Neural progenitor cell (in vitro differentiated cells): ENCODE measurements around the gene HDLBP. TPM values are rescaled to one million over a fixed set of nuclear protein-coding genes. Genes with fewer than 3 reads are reported as not detected.

ENCODE experiments used
- DNase-seq: peaks from one replicate; pipeline ENCODE4 v3.0.0-alpha.2; 2016; ENCODE audit warnings: low spot score
- H2AFZ ChIP-seq: fragments of 200-600 bp; sonication (generic); replicated peaks from 2 replicates; pipeline ENCODE4 v1.6.1; 2016; ENCODE audit warnings: antibody characterized with exemption
- H3F3A ChIP-seq: fragments of 200-600 bp; sonication (generic); 2 replicates; pipeline ENCODE4 v1.6.1; 2016; ENCODE audit warnings: antibody characterized with exemption, low read depth
- H3K27ac ChIP-seq: fragments of 200-600 bp; sonication (generic); 2 replicates; pipeline ENCODE4 v1.5.1; 2016; ENCODE audit warnings: mild to moderate bottlenecking
- H3K27me3 ChIP-seq: fragments of 200-600 bp; sonication (generic); 2 replicates; pipeline ENCODE4 v1.6.1; 2016; ENCODE audit warnings: mild to moderate bottlenecking, moderate library complexity
- H3K36me3 ChIP-seq: fragments of 200-600 bp; sonication (generic); 2 replicates; pipeline ENCODE4 v1.5.1; 2016
- H3K4me1 ChIP-seq: fragments of 200-600 bp; sonication (generic); 2 replicates; pipeline ENCODE4 v1.6.1; 2016; ENCODE audit warnings: mixed run types
- H3K4me2 ChIP-seq: fragments of 200-600 bp; sonication (generic); 2 replicates; pipeline ENCODE4 v1.6.1; 2016
- H3K4me3 ChIP-seq: fragments of 200-600 bp; sonication (generic); 2 replicates; pipeline ENCODE4 v1.5.1; 2016
- H3K79me2 ChIP-seq: fragments of 200-600 bp; sonication (generic); 2 replicates; pipeline ENCODE4 v1.6.1; 2016; ENCODE audit warnings: low read depth
- H3K9ac ChIP-seq: fragments of 200-600 bp; sonication (generic); 2 replicates; pipeline ENCODE4 v1.6.1; 2016
- H3K9me3 ChIP-seq: fragments of 200-600 bp; sonication (generic); 2 replicates; pipeline ENCODE4 v1.5.1; 2016; ENCODE audit warnings: low read depth
- H4K20me1 ChIP-seq: fragments of 200-600 bp; sonication (generic); 2 replicates; pipeline ENCODE4 v1.6.1; 2016; ENCODE audit warnings: low read depth
- H3K27ac Mint-ChIP-seq: 3 replicates; pipeline ENCODE4 v1.8.0; 2021; ENCODE audit warnings: mixed read lengths
- H3K27me3 Mint-ChIP-seq: 2 replicates; pipeline ENCODE4 v1.8.0; 2022; ENCODE audit warnings: low read depth, mild to moderate bottlenecking, inconsistent platforms, moderate library complexity, mixed read lengths; ENCODE audit not compliant: insufficient read depth
- H3K36me3 Mint-ChIP-seq: 3 replicates; pipeline ENCODE4 v1.8.0; 2021; ENCODE audit warnings: mixed read lengths
- H3K4me1 Mint-ChIP-seq: 3 replicates; pipeline ENCODE4 v1.8.0; 2021; ENCODE audit warnings: mixed read lengths
- H3K4me3 Mint-ChIP-seq: 3 replicates; pipeline ENCODE4 v1.8.0; 2021; ENCODE audit warnings: mild to moderate bottlenecking, moderate library complexity, mixed read lengths
- H3K9me3 Mint-ChIP-seq: 3 replicates; pipeline ENCODE4 v1.8.0; 2020; ENCODE audit warnings: mixed read lengths
- CTCF ChIP-seq: fragments of 200-600 bp; sonication (generic); IDR thresholded peaks from 2 replicates; pipeline ENCODE4 v1.5.1; 2017; ENCODE audit warnings: antibody characterized with exemption, mild to moderate bottlenecking
- EZH2 ChIP-seq: fragments of 200-600 bp; sonication (generic); IDR thresholded peaks from 2 replicates; pipeline ENCODE4 v1.6.1; 2017; ENCODE audit warnings: antibody characterized with exemption, mild to moderate bottlenecking, moderate library complexity
- EZH2phosphoT487 ChIP-seq: fragments of 200-600 bp; sonication (generic); IDR thresholded peaks from 2 replicates; pipeline ENCODE4 v1.6.1; 2017; ENCODE audit warnings: antibody characterized with exemption
- total RNA-seq: library from RNA; depleted of rRNA; stranded (reverse); fragments of >200 nt; gene quantifications from 2 replicates; pipeline ENCODE4 v1.2.3, GENCODE V29; 2015; ENCODE audit warnings: low replicate concordance

The HDLBP gene
- total RNA-seq, 1 donor from 2014 or later = 251 TPM

GRCh38 chr2:241215421-241215820 is 100.1 kb downstream of the HDLBP start:
- peaks cover 24% of the 10 kb centered on the region for H3K4me1 ChIP-seq
- no peak overlapping the region for H3K4me3 ChIP-seq
- no peak overlapping the region for H3K4me3 Mint-ChIP-seq
- H4K20me1 ChIP-seq = no peaks in the 10 kb centered on the region
- no peak overlapping the region for H3K9ac ChIP-seq
- peaks cover 18% of the 10 kb centered on the region for H3K4me1 Mint-ChIP-seq
- no peaks in the 10 kb centered on the region for H3K36me3 ChIP-seq
- H3K36me3 Mint-ChIP-seq = no peaks in the 10 kb centered on the region
- H3K27me3 Mint-ChIP-seq = peaks cover 10% of the 10 kb centered on the region
- peaks cover 3% of the 10 kb centered on the region for H3K79me2 ChIP-seq
- peaks cover 15% of the 10 kb centered on the region for H3K27me3 ChIP-seq
- TF ChIP-seq EZH2phosphoT487 (no peak), EZH2 (no peak), CTCF (no peak)
- no peak for DNase-seq
- H3K27ac Mint-ChIP-seq = no peak overlapping the region
- H3K27ac ChIP-seq = no peak overlapping the region
- peaks cover 30% of the 10 kb centered on the region for H3F3A ChIP-seq
- H3K9me3 Mint-ChIP-seq = no peaks in the 10 kb centered on the region
- H3K9me3 ChIP-seq = no peaks in the 10 kb centered on the region
- H2AFZ ChIP-seq = no peak overlapping the region
- H3K4me2 ChIP-seq = no peak overlapping the region

- TF ChIP-seq CTCF = no peak
- no peak for DNase-seq
- Histone ChIP-seq H2AFZ (no peak overlapping the region), H3K79me2 (no peaks in the 10 kb centered on the region), H3K4me1 (peaks cover 24% of the 10 kb centered on the region), H3K36me3 (no peaks in the 10 kb centered on the region), H3K4me2 (no peak overlapping the region), H3K27ac (no peak overlapping the region), H3F3A (peaks cover 30% of the 10 kb centered on the region), H3K27me3 (peaks cover 12% of the 10 kb centered on the region), H3K4me3 (no peak overlapping the region), H3K9ac (no peak overlapping the region), H4K20me1 (no peaks in the 10 kb centered on the region), H3K9me3 (no peaks in the 10 kb centered on the region)
- Mint-ChIP-seq H3K36me3 (no peaks in the 10 kb centered on the region), H3K4me1 (peaks cover 18% of the 10 kb centered on the region), H3K27ac (no peak overlapping the region), H3K9me3 (no peaks in the 10 kb centered on the region), H3K4me3 (no peak overlapping the region), H3K27me3 (peaks cover 11% of the 10 kb centered on the region)
These were observed 100.7 kb downstream of the HDLBP start for GRCh38 chr2:241214766-241215165.

- Mint-ChIP-seq H3K4me1 (peaks cover 16% of the 10 kb centered on the region), H3K27me3 (peaks cover 11% of the 10 kb centered on the region), H3K36me3 (no peaks in the 10 kb centered on the region), H3K4me3 (no peak overlapping the region), H3K9me3 (no peaks in the 10 kb centered on the region), H3K27ac (no peak overlapping the region)
- Histone ChIP-seq H3F3A (peaks cover 28% of the 10 kb centered on the region), H3K9me3 (no peaks in the 10 kb centered on the region), H3K27ac (no peak overlapping the region), H3K36me3 (no peaks in the 10 kb centered on the region), H3K4me1 (peaks cover 22% of the 10 kb centered on the region), H3K79me2 (no peaks in the 10 kb centered on the region), H3K4me3 (no peak overlapping the region), H4K20me1 (no peaks in the 10 kb centered on the region), H3K9ac (no peak overlapping the region), H2AFZ (no peak overlapping the region), H3K27me3 (peaks cover 6% of the 10 kb centered on the region), H3K4me2 (no peak overlapping the region)
- DNase-seq = no peak
- TF ChIP-seq EZH2 (no peak), CTCF (no peak), EZH2phosphoT487 (no peak)
These were observed 101.3 kb downstream of the HDLBP start for GRCh38 chr2:241214209-241214608.

- H3K27me3 Mint-ChIP-seq = peaks cover 6% of the 10 kb centered on the region
- no peak overlapping the region for H3K4me3 ChIP-seq
- no peak overlapping the region for H3K27ac ChIP-seq
- H3K36me3 ChIP-seq = no peaks in the 10 kb centered on the region
- no peaks in the 10 kb centered on the region for H4K20me1 ChIP-seq
- no peak overlapping the region for H3K9ac ChIP-seq
- H3K4me3 Mint-ChIP-seq = no peak overlapping the region
- H3K9me3 Mint-ChIP-seq = no peaks in the 10 kb centered on the region
- DNase-seq = no peak
- peaks cover 18% of the 10 kb centered on the region for H3K4me1 ChIP-seq
- TF ChIP-seq EZH2phosphoT487 (no peak), EZH2 (no peak), CTCF (no peak)
- H3K27me3 ChIP-seq = no peaks in the 10 kb centered on the region
- no peak overlapping the region for H3K27ac Mint-ChIP-seq
- peaks cover 21% of the 10 kb centered on the region for H3F3A ChIP-seq
- H3K79me2 ChIP-seq = no peaks in the 10 kb centered on the region
- no peak overlapping the region for H3K4me2 ChIP-seq
- H2AFZ ChIP-seq = no peak overlapping the region
- no peaks in the 10 kb centered on the region for H3K9me3 ChIP-seq
- H3K4me1 Mint-ChIP-seq = peaks cover 10% of the 10 kb centered on the region
- H3K36me3 Mint-ChIP-seq = no peaks in the 10 kb centered on the region
These were observed 101.9 kb downstream of the HDLBP start for GRCh38 chr2:241213567-241213966.
